ENCODE results near the gene HNF1A. TPM values are rescaled to one million over a fixed set of nuclear protein-coding genes. Genes with fewer than 3 reads are reported as not detected.

The HNF1A gene
- total and polyA plus RNA-seq, 2 of the 13 experiments (the other 11 are each of a cell fraction or from before 2014, with no cell fraction given): 13.4 to 34.7 TPM

- TF ChIP-seq, protein P1, sequence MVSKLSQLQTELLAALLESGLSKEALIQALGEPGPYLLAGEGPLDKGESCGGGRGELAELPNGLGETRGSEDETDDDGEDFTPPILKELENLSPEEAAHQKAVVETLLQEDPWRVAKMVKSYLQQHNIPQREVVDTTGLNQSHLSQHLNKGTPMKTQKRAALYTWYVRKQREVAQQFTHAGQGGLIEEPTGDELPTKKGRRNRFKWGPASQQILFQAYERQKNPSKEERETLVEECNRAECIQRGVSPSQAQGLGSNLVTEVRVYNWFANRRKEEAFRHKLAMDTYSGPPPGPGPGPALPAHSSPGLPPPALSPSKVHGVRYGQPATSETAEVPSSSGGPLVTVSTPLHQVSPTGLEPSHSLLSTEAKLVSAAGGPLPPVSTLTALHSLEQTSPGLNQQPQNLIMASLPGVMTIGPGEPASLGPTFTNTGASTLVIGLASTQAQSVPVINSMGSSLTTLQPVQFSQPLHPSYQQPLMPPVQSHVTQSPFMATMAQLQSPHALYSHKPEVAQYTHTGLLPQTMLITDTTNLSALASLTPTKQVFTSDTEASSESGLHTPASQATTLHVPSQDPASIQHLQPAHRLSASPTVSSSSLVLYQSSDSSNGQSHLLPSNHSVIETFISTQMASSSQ (IDR thresholded peaks at IDR 0.05; ENCODE audit: low read depth): peak; percentile 92
- TF ChIP-seq, protein P1 (CRISPR knock-in tag; IDR thresholded peaks at IDR 0.05; ENCODE audit: borderline replicate concordance): peak; percentile 25; the same call in 1 of the 2 replicates
- no peak; the same call in 1 of the 2 replicates for TF ChIP-seq CREM (IDR thresholded peaks at IDR 0.05)
- TF ChIP-seq CREM (CRISPR knock-in tag; IDR thresholded peaks at IDR 0.05): no peak
- TF ChIP-seq NFATC3 (CRISPR knock-in tag; IDR thresholded peaks at IDR 0.05): no peak
- no peak for TF ChIP-seq ZBTB42 (CRISPR knock-in tag; IDR thresholded peaks at IDR 0.05)
- TF ChIP-seq ZNF446 (CRISPR knock-in tag; IDR thresholded peaks at IDR 0.05): no peak
- TF ChIP-seq HIC2 (CRISPR knock-in tag; IDR thresholded peaks at IDR 0.05; ENCODE audit: low read depth): no peak
- TF ChIP-seq ZMYM2 (CRISPR knock-in tag; IDR thresholded peaks at IDR 0.05): no peak
- no peak for TF ChIP-seq GABPB1 (CRISPR knock-in tag; IDR thresholded peaks at IDR 0.05)
- no peak for TF ChIP-seq ZFP37 (CRISPR knock-in tag; IDR thresholded peaks at IDR 0.05; ENCODE audit: borderline replicate concordance)
- TF ChIP-seq ZNF44 (CRISPR knock-in tag; IDR thresholded peaks at IDR 0.05): no peak
- no peak for TF ChIP-seq ZNF766 (CRISPR knock-in tag; IDR thresholded peaks at IDR 0.05; ENCODE audit: borderline replicate concordance)
- no peak for TF ChIP-seq ZNF569 (CRISPR knock-in tag; IDR thresholded peaks at IDR 0.05; ENCODE audit: borderline replicate concordance)
- no peak for TF ChIP-seq LCORL (IDR thresholded peaks at IDR 0.05)
- no peak for TF ChIP-seq LCORL (CRISPR knock-in tag; IDR thresholded peaks at IDR 0.05)
- TF ChIP-seq, protein P2, sequence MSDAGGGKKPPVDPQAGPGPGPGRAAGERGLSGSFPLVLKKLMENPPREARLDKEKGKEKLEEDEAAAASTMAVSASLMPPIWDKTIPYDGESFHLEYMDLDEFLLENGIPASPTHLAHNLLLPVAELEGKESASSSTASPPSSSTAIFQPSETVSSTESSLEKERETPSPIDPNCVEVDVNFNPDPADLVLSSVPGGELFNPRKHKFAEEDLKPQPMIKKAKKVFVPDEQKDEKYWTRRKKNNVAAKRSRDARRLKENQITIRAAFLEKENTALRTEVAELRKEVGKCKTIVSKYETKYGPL (CRISPR knock-in tag; IDR thresholded peaks at IDR 0.05): no peak
- TF ChIP-seq RARG (CRISPR knock-in tag; IDR thresholded peaks at IDR 0.05; ENCODE audit: low read depth): 0 out of 2 replicates have a peak, but pooled peaks have one; percentile 22
- no peak for TF ChIP-seq MAFF (IDR thresholded peaks at IDR 0.05; ENCODE audit: low read depth, low read length)
- no peak for TF ChIP-seq ZBTB38 (CRISPR knock-in tag; IDR thresholded peaks at IDR 0.05)
- TF ChIP-seq TAF1 (CRISPR knock-in tag; IDR thresholded peaks at IDR 0.05): peak; percentile 46
- TF ChIP-seq ZSCAN30 (CRISPR knock-in tag; IDR thresholded peaks at IDR 0.05): no peak
- TF ChIP-seq ZNF160 (CRISPR knock-in tag; IDR thresholded peaks at IDR 0.05): no peak
- no peak for TF ChIP-seq GLI4 (CRISPR knock-in tag; IDR thresholded peaks at IDR 0.05; ENCODE audit: borderline replicate concordance)
- no peak for TF ChIP-seq ZNF619 (CRISPR knock-in tag; IDR thresholded peaks at IDR 0.05)
- no peak for TF ChIP-seq TRIM24 (CRISPR knock-in tag; IDR thresholded peaks at IDR 0.05)
These were observed 2.5 kb downstream of the HNF1A start (continued) for GRCh38 chr12:120980800-120981368.

All from HepG2 (cell line).